H1 (cell line): Measurements from ENCODE around the gene CSRP1. TPM values are rescaled to one million over a fixed set of nuclear protein-coding genes. Genes with fewer than 3 reads are reported as not detected.
A peak's percentile ranks its signal among the peaks of the same experiment; 100 is the strongest.

Source experiments
- CTCF ChIA-PET: fragments of 300-600 bp; sonication (Branson Sonifier 250); formaldehyde crosslinking; loops from one replicate; lab custom pipeline; 2021; ENCODE audit not compliant: partially characterized antibody; lab: Charles Lee
- POLR2A ChIA-PET: fragments of 300-600 bp; sonication (Branson Sonifier 250); formaldehyde crosslinking; loops from one replicate; lab custom pipeline; 2021; ENCODE audit warnings: inconsistent platforms; ENCODE audit not compliant: partially characterized antibody; lab: Charles Lee
- DNase-seq, 2 experiments: peaks; one replicate each; pipeline versions ENCODE4 v3.0.0 to v3.0.0-alpha.2; 2010 to 2022; ENCODE audit warnings: low spot score in 2 of 2, low read depth in 1 of 2, mixed read lengths in 1 of 2
- FAIRE-seq: peaks from 2 replicates; lab custom pipeline; 2011; peaks lifted over from hg19 to GRCh38; lab: Jason Lieb, UNC
- H2AFZ ChIP-seq: 2 replicates; pipeline ENCODE4 v1.8.1; 2012; ENCODE audit warnings: low read length, inconsistent platforms
- H2AK5ac ChIP-seq: 2 replicates; pipeline ENCODE4 v1.6.1; 2013; ENCODE audit warnings: low read depth, low read length
- H2BK120ac ChIP-seq: replicated peaks from 2 replicates; pipeline ENCODE3; 2013; ENCODE audit warnings: low read depth, low read length, inconsistent platforms
- H2BK12ac ChIP-seq: 2 replicates; pipeline ENCODE4 v1.6.1; 2013; ENCODE audit warnings: low read depth, low read length
- H2BK15ac ChIP-seq: 2 replicates; pipeline ENCODE4 v1.6.1; 2013; ENCODE audit warnings: low read length
- H2BK20ac ChIP-seq: 2 replicates; pipeline ENCODE4 v1.6.1; 2013; ENCODE audit warnings: low read length
- H2BK5ac ChIP-seq: 2 replicates; pipeline ENCODE4 v1.6.1; 2013; ENCODE audit warnings: low read depth, low read length
- H3K14ac ChIP-seq: 2 replicates; pipeline ENCODE4 v1.6.1; 2013; ENCODE audit warnings: inconsistent platforms; ENCODE audit not compliant: insufficient read length
- H3K18ac ChIP-seq: 2 replicates; pipeline ENCODE4 v1.6.1; 2013; ENCODE audit warnings: low read length; ENCODE audit errors: extremely low read depth
- H3K23ac ChIP-seq: 2 replicates; pipeline ENCODE4 v1.6.1; 2013; ENCODE audit warnings: inconsistent platforms; ENCODE audit not compliant: insufficient read length
- H3K23me2 ChIP-seq: 2 replicates; pipeline ENCODE4 v1.6.1; 2013; ENCODE audit warnings: low read depth, low read length
- H3K27ac ChIP-seq: 2 replicates; pipeline ENCODE4 v1.6.1; 2011; ENCODE audit warnings: low read depth, low read length, inconsistent platforms
- H3K27me3 ChIP-seq, 4 experiments: replicated peaks in 1 of 4; 1 replicate in 1 of 4; 2 replicates in 3 of 4; pipeline versions ENCODE4 v1.6.1 to v1.8.1; 2011 to 2013; ENCODE audit warnings: low read length in 3 of 4, mild to moderate bottlenecking in 3 of 4, inconsistent platforms in 2 of 4, mixed read lengths in 2 of 4, moderate library complexity in 1 of 4; ENCODE audit not compliant: control insufficient read depth in 3 of 4, insufficient read depth in 3 of 4; ENCODE audit errors: extremely low read depth in 1 of 4
- H3K36me3 ChIP-seq, 4 experiments: 2 replicates each; pipeline versions ENCODE4 v1.6.1 to v1.8.1; 2011 to 2013; ENCODE audit warnings: mild to moderate bottlenecking in 4 of 4, low read length in 3 of 4, moderate library complexity in 2 of 4, control low read depth in 1 of 4, inconsistent platforms in 1 of 4; ENCODE audit not compliant: insufficient read depth in 4 of 4, control insufficient read depth in 2 of 4
- H3K4ac ChIP-seq: replicated peaks from 2 replicates; pipeline ENCODE3; 2013; ENCODE audit warnings: low read length, low read depth, mixed read lengths, inconsistent platforms; ENCODE audit not compliant: insufficient read length
- H3K4me1 ChIP-seq, 4 experiments: replicated peaks in 1 of 4; 1 replicate in 1 of 4; 2 replicates in 3 of 4; pipeline versions ENCODE4 v1.6.1 to v1.8.1; 2011 to 2013; ENCODE audit warnings: low read length in 3 of 4, inconsistent platforms in 2 of 4, mixed read lengths in 1 of 4; ENCODE audit not compliant: insufficient read depth in 4 of 4, control insufficient read depth in 3 of 4
- H3K4me2 ChIP-seq, 2 experiments: 2 replicates each; pipeline versions ENCODE4 v1.6.1 to v1.8.1; 2011 to 2013; ENCODE audit warnings: low read depth in 2 of 2, low read length in 2 of 2, control low read depth in 1 of 2, inconsistent platforms in 1 of 2, mild to moderate bottlenecking in 1 of 2; ENCODE audit not compliant: insufficient read depth in 1 of 2
- H3K4me3 ChIP-seq, 4 experiments: fragments of 200-600, 300-600 bp in 1 of 4; sonication (generic), shearing (Covaris generic), sonication (Bioruptor Twin) in 1 of 4; 2 replicates each; pipeline versions ENCODE4 v1.5.1 to v1.8.1; 2011 to 2016; ENCODE audit warnings: low read length in 4 of 4, low read depth in 3 of 4, control low read depth in 2 of 4, inconsistent platforms in 2 of 4, mild to moderate bottlenecking in 2 of 4, mixed read lengths in 1 of 4, moderate library complexity in 1 of 4; ENCODE audit not compliant: insufficient read depth in 2 of 4; ENCODE audit errors: extremely low read depth in 1 of 4
- H3K56ac ChIP-seq: replicated peaks from 2 replicates; pipeline ENCODE3; 2013; ENCODE audit warnings: low read depth, mild to moderate bottlenecking, mixed read lengths, low read length, inconsistent platforms; ENCODE audit not compliant: insufficient read length
- H3K79me1 ChIP-seq: 2 replicates; pipeline ENCODE4 v1.6.1; 2013; ENCODE audit warnings: low read depth, low read length, control low read depth
- H3K79me2 ChIP-seq, 2 experiments: 2 replicates each; pipeline versions ENCODE4 v1.6.1 to v1.8.1; 2012 to 2013; ENCODE audit warnings: low read length in 2 of 2, mild to moderate bottlenecking in 2 of 2, inconsistent platforms in 1 of 2; ENCODE audit not compliant: insufficient read depth in 2 of 2, control insufficient read depth in 1 of 2
- H3K9ac ChIP-seq, 4 experiments: replicated peaks in 1 of 4; 1 replicate in 1 of 4; 2 replicates in 3 of 4; pipeline versions ENCODE4 v1.6.1 to v1.8.1; 2011 to 2013; ENCODE audit warnings: low read depth in 3 of 4, low read length in 3 of 4, control low read depth in 2 of 4, mild to moderate bottlenecking in 2 of 4, moderate library complexity in 2 of 4, inconsistent platforms in 1 of 4; ENCODE audit errors: extremely low read depth in 1 of 4
- H3K9me3 ChIP-seq, 2 experiments: 2 replicates each; pipeline versions ENCODE4 v1.6.1 to v1.8.1; 2012 to 2013; ENCODE audit warnings: mild to moderate bottlenecking in 2 of 2, moderate library complexity in 2 of 2, control low read depth in 1 of 2, inconsistent platforms in 1 of 2, low read depth in 1 of 2, low read length in 1 of 2, mixed read lengths in 1 of 2; ENCODE audit not compliant: insufficient read depth in 2 of 2
- H4K20me1 ChIP-seq, 2 experiments: replicated peaks in 1 of 2; 2 replicates each; pipeline versions ENCODE3 to v1.8.1; 2011 to 2013; ENCODE audit warnings: inconsistent platforms in 2 of 2, low read length in 2 of 2, mild to moderate bottlenecking in 1 of 2; ENCODE audit not compliant: insufficient read depth in 2 of 2, control insufficient read depth in 1 of 2
- H4K5ac ChIP-seq: 2 replicates; pipeline ENCODE4 v1.6.1; 2013; ENCODE audit warnings: low read length, low read depth, mixed read lengths, inconsistent platforms; ENCODE audit not compliant: insufficient read length
- H4K8ac ChIP-seq: 2 replicates; pipeline ENCODE4 v1.8.0; 2013; ENCODE audit warnings: mild to moderate bottlenecking, moderate library complexity, low read length, inconsistent platforms; ENCODE audit not compliant: insufficient read depth; ENCODE audit errors: extremely low read depth
- H4K91ac ChIP-seq: replicated peaks from 2 replicates; pipeline ENCODE3; 2013; ENCODE audit warnings: low read length, mixed read lengths, inconsistent platforms; ENCODE audit not compliant: insufficient read length
- GABPA ChIP-seq: IDR thresholded peaks from 2 replicates; pipeline ENCODE4 v1.6.1; 2011; ENCODE audit warnings: mild to moderate bottlenecking, low read length, moderate library complexity, borderline replicate concordance; ENCODE audit not compliant: insufficient read depth
- KDM4A ChIP-seq: IDR thresholded peaks from one replicate; pipeline ENCODE4 v1.7.1; 2012; ENCODE audit warnings: low read depth, mild to moderate bottlenecking, moderate library complexity, low read length, inconsistent platforms; ENCODE audit not compliant: severe bottlenecking
- KDM5A ChIP-seq: fragments of 200-600 bp; IDR thresholded peaks from 2 replicates; pipeline ENCODE4 v1.7.1; 2012; ENCODE audit warnings: mild to moderate bottlenecking, low read length, inconsistent platforms, mixed read lengths
- PHF8 ChIP-seq: fragments of 200-600 bp; sonication (generic); conservative IDR thresholded peaks from 2 replicates; pipeline ENCODE4 v1.7.1; 2012; ENCODE audit warnings: low read depth, mild to moderate bottlenecking, inconsistent platforms, low read length, moderate library complexity
- POLR2A ChIP-seq, 2 experiments: IDR thresholded peaks; 1 replicate in 1 of 2; 2 replicates in 1 of 2; pipeline ENCODE4 v1.6.1; 2011; ENCODE audit warnings: low read depth in 2 of 2, low read length in 2 of 2, mild to moderate bottlenecking in 2 of 2; ENCODE audit errors: control extremely low read depth in 1 of 2
- POLR2AphosphoS5 ChIP-seq: IDR thresholded peaks from 2 replicates; pipeline ENCODE4 v1.6.1; 2011; ENCODE audit warnings: low read depth, low read length
- RNF2 ChIP-seq: fragments of 200-900, 300-1000 bp; sonication (generic); IDR thresholded peaks from 2 replicates; pipeline ENCODE4 v1.7.1; 2016; ENCODE audit warnings: borderline replicate concordance, low read depth, mild to moderate bottlenecking, antibody characterized with exemption, low read length; ENCODE audit not compliant: poor library complexity, severe bottlenecking; ENCODE audit errors: missing control alignments
- RXRA ChIP-seq: IDR thresholded peaks from 2 replicates; pipeline ENCODE4 v1.6.1; 2011; ENCODE audit warnings: low read depth, mild to moderate bottlenecking, low read length, moderate library complexity; ENCODE audit not compliant: insufficient read depth
- SP1 ChIP-seq: IDR thresholded peaks from 2 replicates; pipeline ENCODE4 v1.6.1; 2011; ENCODE audit warnings: low read depth, low read length
- TEAD4 ChIP-seq: IDR thresholded peaks from 2 replicates; pipeline ENCODE4 v1.6.1; 2012; ENCODE audit warnings: low read depth, low read length, inconsistent platforms, mixed read lengths
- YY1 ChIP-seq: IDR thresholded peaks from 2 replicates; pipeline ENCODE4 v1.6.1; 2011; ENCODE audit warnings: low read depth, mild to moderate bottlenecking, low read length
- WGBS, 2 experiments: shearing (Covaris generic) in 1 of 2; methylation state at CpG; one replicate each; pipeline versions ENCODE4 v1.1.6 to v1.1.7; 2013 to 2015; ENCODE audit warnings: low lambda C conversion rate in 2 of 2, mixed read lengths in 2 of 2, inconsistent platforms in 1 of 2, low coverage in 1 of 2, missing lambda C conversion rate in 1 of 2; ENCODE audit not compliant: insufficient replicate concordance in 2 of 2, insufficient coverage in 1 of 2, insufficient read length in 1 of 2; ENCODE audit errors: extremely low coverage in 1 of 2, missing lambda C conversion rate in 1 of 2; 5-methylcytosine and 5-hydroxymethylcytosine counted together
- polyA plus RNA-seq, 7 experiments: library from polyadenylated mRNA; depleted of rRNA in 3 of 7; stranded (reverse) in 5 of 7; unstranded in 2 of 7; fragments of >200 nt in 5 of 7; fragments of 200-250 nt in 2 of 7; gene quantifications; 1 replicate in 5 of 7; 2 replicates in 1 of 7; 4 replicates in 1 of 7; pipeline versions ENCODE4 v1.2.1 to v1.2.3, GENCODE V29; 2011 to 2013; ENCODE audit warnings: missing spikeins in 2 of 7, mixed read lengths in 2 of 7
- total RNA-seq: library from RNA; stranded (reverse); fragmentation: NEBNext Ultra II Directional; extraction: Animal tissue kit (Norgen Biotek cat#: 25700); gene quantifications from 2 replicates; pipeline ENCODE4 v1.2.1, GENCODE V29; 2021

Gene CSRP1
- total and polyA plus RNA-seq, 2 of the 8 experiments (the other 6 are each of a cell fraction or from before 2014, with no cell fraction given) = 14.2 to 22.3 TPM

GRCh38 chr1:201538612-201539551 is 32.0 kb upstream of the CSRP1 start, which contains the start of gene NAV1:
Gene NAV1 (plus strand): TSS chr1:201539127. CDS start chr1:201622885, 83,758 bp downstream.
- CTCF ChIA-PET = interaction anchor here (0.6 to 43.8 kb wide), 15 partner anchors 8 to 597 kb away, joined by 3 to 929 read pairs (median 6); partner anchors contain the start of gene CSRP1
- peak within 1 kb of the TSS; percentile 93; the same call in 1 of the 2 replicates for H4K8ac ChIP-seq
- H4K91ac ChIP-seq = no peak within 1 kb of the TSS
- no peak within 1 kb of the TSS for H2BK120ac ChIP-seq
- H2BK5ac ChIP-seq = no peak within 1 kb of the TSS
- H3K14ac ChIP-seq = no peak within 1 kb of the TSS
- peaks cover 2 to 5% (median 3%) of the 10 kb centered on the region in 4 experiments; a peak in 5 of 7 replicates for H3K4me1 ChIP-seq
- peaks cover 2 to 36% (median 29%) of the 10 kb centered on the region in 4 experiments for H3K27me3 ChIP-seq
- peak in 1 of 2 experiments; percentile 80 for DNase-seq
- peak within 1 kb of the TSS; percentile 42 for H3K4ac ChIP-seq
- H3K9ac ChIP-seq = peak within 1 kb of the TSS; percentile 7 to 57 (median 17); a peak in 4 of 7 replicates
- no peak within 1 kb of the TSS; the same call in 1 of the 2 replicates for H2BK12ac ChIP-seq
- no peak within 1 kb of the TSS for H3K23ac ChIP-seq
- peak within 1 kb of the TSS; percentile 76; the same call in 1 of the 2 replicates for H2AFZ ChIP-seq
- peak within 1 kb of the TSS; percentile 46 to 83 (median 72) for H3K4me3 ChIP-seq
- FAIRE-seq = no peak
- H3K18ac ChIP-seq = peak within 1 kb of the TSS; percentile 67; the same call in 1 of the 2 replicates
- no peak within 1 kb of the TSS for H3K27ac ChIP-seq
- H3K9me3 ChIP-seq = no peaks in the 10 kb centered on the region
- H2BK20ac ChIP-seq = no peak within 1 kb of the TSS
- H3K23me2 ChIP-seq = peaks cover 14% of the 10 kb centered on the region; the same call in 1 of the 2 replicates
- H4K20me1 ChIP-seq = no peaks in the 10 kb centered on the region
- H2AK5ac ChIP-seq = no peak within 1 kb of the TSS
- no peak within 1 kb of the TSS for H2BK15ac ChIP-seq
- H4K5ac ChIP-seq = no peak within 1 kb of the TSS
- no peaks in the 10 kb centered on the region for H3K79me1 ChIP-seq
- H3K4me2 ChIP-seq = peak within 1 kb of the TSS; percentile 92 to 94
- no peaks in the 10 kb centered on the region for H3K79me2 ChIP-seq
- no peaks in the 10 kb centered on the region for H3K36me3 ChIP-seq
- H3K56ac ChIP-seq = no peak within 1 kb of the TSS
- 1% methylated on average over 62 of the region's 93 CpGs; no CpG with 5 or more reads in 1 of the 2 experiments for WGBS, 2 experiments
- POLR2A ChIA-PET = interaction anchor here (1.0 to 1.6 kb wide), 3 partner anchors 8 to 111 kb away, joined by 4 to 7 read pairs (median 6); no protein-coding TSS in a partner anchor
- TF ChIP-seq YY1 = no peak
- 0 out of 2 replicates have a peak, but pooled peaks have one; percentile 1 for TF ChIP-seq TEAD4
- no peak for TF ChIP-seq KDM5A
- no peak for TF ChIP-seq RNF2
- TF ChIP-seq KDM4A = peak; percentile 92
- no peak for TF ChIP-seq POLR2AphosphoS5
- no peak for TF ChIP-seq SP1
- TF ChIP-seq RXRA = no peak
- TF ChIP-seq PHF8 = no peak; the same call in 1 of the 2 replicates
- no peak for TF ChIP-seq GABPA
- no peak for TF ChIP-seq POLR2A (IDR thresholded peaks at IDR 0.05; ENCODE audit: control extremely low read depth in 1 of 2, low read depth in 2 of 2, low read length in 2 of 2)
